GM18511 (cell line): ENCODE data around the gene PSME2.
A peak's percentile ranks its signal among the peaks of the same experiment; 100 is the strongest.

Experiments used
- ATAC-seq: cut with Tn5 transposase; IDR thresholded peaks from one replicate; pipeline ENCODE4 v1.9.1; 2021; ENCODE audit warnings: mild to moderate bottlenecking, moderate library complexity; ENCODE audit not compliant: unreplicated experiment

Gene PSME2

GRCh38 chr14:24146453-24146977 is at the start of gene PSME2:
Gene PSME2 (minus strand): TSS chr14:24146610. CDS start chr14:24146581, 29 bp downstream.
- peak; percentile 70 for ATAC-seq

- ATAC-seq, result peak; percentile 90
Observed at GRCh38 chr14:24195186-24196070, 49.0 kb upstream of the PSME2 start, which contains the start of gene TM9SF1. Gene TM9SF1 (minus strand): TSS chr14:24195441. CDS start chr14:24195019, 422 bp downstream.

GRCh38 chr14:24194873-24195185 is 48.4 kb upstream of the PSME2 start:
- ATAC-seq, result no peak

- ATAC-seq, result no peak
Observed at GRCh38 chr14:24194186-24194872, 47.9 kb upstream of the PSME2 start.

DNA sequence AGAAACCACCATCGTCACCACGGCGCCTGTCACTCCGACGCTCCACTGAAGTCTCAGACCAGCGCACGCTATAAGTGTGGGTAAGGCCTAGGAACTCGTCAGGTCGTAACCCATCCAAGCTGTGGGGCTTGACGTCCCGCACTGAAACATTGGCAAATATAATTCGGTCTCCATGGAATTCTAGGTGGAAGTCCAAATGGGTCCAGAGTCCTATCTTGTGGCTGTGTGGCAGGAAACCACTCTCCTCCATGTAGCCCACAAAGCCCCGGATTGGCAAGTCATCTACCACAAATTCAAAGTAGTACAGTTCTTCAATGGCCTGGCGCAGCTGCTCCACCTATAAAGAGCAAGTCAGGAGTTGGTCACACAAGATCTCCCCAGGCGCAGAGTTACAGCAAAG is 46.5 kb upstream of the PSME2 start:
- ATAC-seq, result no peak

- no peak for ATAC-seq
Observed at GRCh38 chr14:24190416-24190815, 44.0 kb upstream of the PSME2 start.

DNA sequence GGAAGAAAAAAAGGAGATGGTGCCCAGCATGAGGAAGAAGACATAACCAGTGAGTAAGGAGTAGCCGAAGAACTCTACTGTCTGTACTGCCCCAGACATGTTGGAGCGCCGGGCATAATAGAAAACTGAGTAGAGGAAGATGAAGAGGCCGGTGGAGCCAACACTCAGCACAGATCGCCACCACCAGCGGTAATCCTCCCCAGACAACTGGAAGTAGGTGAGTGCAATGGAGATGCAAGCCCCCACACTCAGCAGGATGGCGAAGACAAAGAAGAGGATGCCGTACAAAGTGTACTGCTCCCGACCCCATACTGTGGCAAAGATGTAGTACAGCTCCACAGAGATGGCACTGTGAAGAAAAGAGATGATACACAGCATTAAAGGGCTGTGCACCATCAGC is 43.0 kb upstream of the PSME2 start:
- ATAC-seq, result no peak

GRCh38 chr14:24189059-24189375 is 42.6 kb upstream of the PSME2 start:
- no peak for ATAC-seq

GRCh38 chr14:24188251-24189058 is 42.0 kb upstream of the PSME2 start, which contains the start of gene IPO4:
Gene IPO4 (minus strand): TSS chr14:24188816. CDS start chr14:24188787, 29 bp downstream.
- ATAC-seq, result peak; percentile 94

GRCh38 chr14:24187539-24187915 is 41.1 kb upstream of the PSME2 start:
- no peak for ATAC-seq

GRCh38 chr14:24186831-24187538 is 40.6 kb upstream of the PSME2 start:
- ATAC-seq, result no peak

DNA sequence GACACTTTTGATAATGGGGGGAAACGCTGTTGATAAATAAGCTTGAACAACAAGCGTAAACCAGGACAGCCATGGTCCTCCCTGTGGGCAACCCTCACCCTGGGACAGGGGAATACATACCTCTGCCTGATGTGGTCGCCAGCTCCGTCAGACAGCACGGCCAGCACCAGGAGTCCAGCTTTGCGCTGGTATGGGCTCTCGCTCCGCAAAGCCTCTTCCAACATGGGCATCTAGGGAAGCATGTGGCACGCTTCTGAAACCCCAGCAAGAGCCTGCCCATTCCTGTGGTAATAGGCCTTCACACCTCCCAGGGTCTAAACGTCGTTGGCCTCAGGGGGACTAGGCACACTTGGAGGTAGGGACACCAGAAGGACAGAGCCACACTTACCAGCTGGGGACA is 39.3 kb upstream of the PSME2 start:
- no peak for ATAC-seq

DNA sequence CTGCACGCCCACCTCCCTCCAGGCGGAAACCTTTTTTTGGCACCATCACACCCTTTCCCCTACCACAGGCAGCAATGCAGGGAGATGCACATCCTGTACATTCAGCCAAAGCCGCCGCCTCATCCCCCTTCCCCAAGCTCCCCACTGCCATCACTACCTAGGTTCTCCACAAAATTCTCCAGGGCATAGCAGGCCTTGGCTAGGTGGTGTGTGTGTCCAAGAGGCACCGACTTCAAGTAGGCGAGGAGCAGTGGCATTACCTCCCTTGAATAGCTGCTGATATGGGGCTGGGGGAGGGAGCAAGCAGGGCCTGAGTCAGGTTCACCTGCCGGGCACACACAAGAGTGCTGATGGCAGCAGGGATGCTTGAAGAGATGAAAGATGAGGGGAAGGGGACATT is 38.6 kb upstream of the PSME2 start:
- ATAC-seq, result no peak

DNA sequence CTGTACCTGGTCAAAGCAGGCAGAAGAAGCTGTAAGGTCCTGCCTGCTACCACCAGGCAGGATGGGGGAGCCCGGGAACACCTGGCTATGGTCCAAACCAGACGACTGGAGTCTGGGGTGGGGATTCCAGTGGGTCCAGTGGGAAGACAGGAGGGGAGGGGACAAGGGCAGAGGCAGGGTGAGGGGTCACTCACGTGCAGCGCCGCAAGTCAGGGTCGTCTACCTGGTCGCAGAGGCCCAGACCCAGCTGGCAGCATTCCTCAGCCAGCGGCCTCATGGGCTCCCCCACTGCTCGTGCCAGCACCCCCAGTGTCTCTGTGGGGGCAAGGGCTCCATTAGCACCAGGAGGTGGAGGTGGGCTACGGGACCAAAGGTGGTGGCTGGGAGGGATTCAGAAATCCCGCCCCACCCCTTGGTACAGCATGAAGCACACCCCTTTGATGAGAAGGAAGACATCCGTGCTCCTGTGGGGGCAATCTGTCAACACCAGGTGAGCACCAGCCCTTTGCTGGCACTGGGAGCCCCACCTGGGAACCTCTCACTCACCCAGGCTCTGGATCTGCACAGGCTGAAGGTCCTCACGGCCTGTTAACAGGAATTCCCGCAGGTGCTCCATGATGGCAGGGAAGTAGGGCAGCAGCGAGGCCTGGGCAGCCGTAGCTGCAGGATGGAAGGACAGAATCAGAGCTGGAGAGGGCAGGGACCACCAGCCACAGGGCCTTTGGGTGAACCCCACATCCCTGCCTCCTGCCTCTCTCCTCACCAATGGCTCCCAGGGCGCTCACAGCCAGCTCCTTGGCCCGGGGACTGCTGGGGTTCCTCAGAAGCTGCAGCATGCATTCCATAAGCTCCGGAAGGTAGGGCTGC is 37.9 kb upstream of the PSME2 start:
- no peak for ATAC-seq

- ATAC-seq, result no peak
Observed at GRCh38 chr14:24183014-24183481, 36.6 kb upstream of the PSME2 start.

- no peak for ATAC-seq
Observed at GRCh38 chr14:24182110-24182882, 35.9 kb upstream of the PSME2 start.

DNA sequence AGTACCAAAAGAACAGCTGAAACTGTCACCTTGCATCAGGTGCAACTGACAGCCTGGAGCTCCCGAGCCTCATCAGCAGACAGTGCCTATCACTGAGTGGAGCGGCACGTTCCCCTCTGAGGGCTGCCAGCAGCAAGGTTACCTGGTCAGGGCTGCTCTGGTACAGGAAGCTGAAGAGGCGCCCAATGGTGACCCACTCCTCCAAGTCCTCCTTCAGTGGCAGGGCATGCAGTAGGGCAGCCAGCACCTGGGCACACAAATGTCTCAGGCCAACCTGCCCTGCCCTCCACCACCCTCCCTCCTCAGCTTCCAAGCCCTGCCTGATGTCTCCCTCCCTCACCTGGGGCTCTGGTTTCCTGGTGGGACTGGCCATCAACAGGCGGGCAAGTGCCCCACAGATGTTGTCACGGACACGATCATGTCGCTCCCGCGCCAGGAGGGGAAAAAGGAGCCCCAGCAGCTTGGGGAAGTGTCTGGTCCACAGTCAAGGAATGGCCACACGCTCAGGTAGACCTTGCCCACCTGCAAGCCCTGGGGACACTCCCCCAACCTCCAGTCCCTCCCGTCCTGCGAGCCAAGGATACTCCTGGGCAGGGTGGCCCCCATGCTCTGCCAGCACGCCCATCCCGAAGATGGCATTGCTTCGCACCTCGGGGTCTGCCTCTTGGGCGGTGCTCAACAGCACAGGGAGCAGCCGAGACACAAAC is 35.1 kb upstream of the PSME2 start:
- no peak for ATAC-seq
